ENCODE data around the gene HADHB. TPM values are rescaled to one million over a fixed set of nuclear protein-coding genes. Genes with fewer than 3 reads are reported as not detected.

Gene HADHB
- total RNA-seq, 1 experiment from 2014 or later = 41.3 TPM

DNA sequence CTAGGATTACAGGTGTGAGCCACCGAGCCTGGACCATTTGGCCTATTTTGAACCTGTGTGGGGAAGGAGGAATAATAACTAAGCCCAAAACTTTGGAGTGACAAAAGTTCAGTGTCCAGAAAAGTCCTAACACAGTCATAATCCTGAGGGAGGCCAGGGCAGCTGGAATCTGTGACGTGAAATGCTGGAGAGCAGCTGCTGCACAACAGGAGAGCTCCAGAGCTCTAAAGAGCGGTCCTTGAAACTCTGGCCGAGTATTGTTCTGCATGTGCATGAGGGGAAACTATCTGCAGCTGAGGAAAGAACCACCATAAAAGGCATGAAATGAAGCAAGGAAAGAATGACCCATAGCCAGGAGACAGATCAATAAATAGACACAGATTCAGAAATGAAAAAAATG, 28.2 kb upstream of the HADHB start:
- Mint-ChIP-seq H3K27me3 (ENCODE audit: low read depth) (no peaks in the 10 kb centered on the region), H3K36me3 (ENCODE audit: insufficient read depth in 1 of 3, low read depth in 3 of 3) (peaks cover 9 to 54% (median 37%) of the 10 kb centered on the region in 3 experiments; a peak in 6 of 7 replicates)

More for the DNA sequence above, 28.2 kb upstream of the HADHB start:
- H2BK12ac ChIP-seq (ENCODE audit: insufficient read length, low read depth, low read length) = no peak overlapping the region
- H3K4ac ChIP-seq (ENCODE audit: low read depth, low read length) = no peak overlapping the region
- no peak overlapping the region for H4K91ac ChIP-seq (ENCODE audit: insufficient read length, low read depth, low read length)
- no peak overlapping the region for H2BK15ac ChIP-seq (ENCODE audit: low read depth, low read length)
- no peaks in the 10 kb centered on the region for H3K4me1 ChIP-seq (ENCODE audit: insufficient read depth, low read length)
- no peak overlapping the region for H4K8ac ChIP-seq (replicated peaks; ENCODE audit: insufficient read length, low read depth, low read length)
- Mint-ChIP-seq H3K27ac (0 out of 7 replicates have a peak overlapping the region, but pooled peaks of 1 of the 3 experiments have one; percentile 16), H3K9me3 (no peaks in the 10 kb centered on the region), H3K4me3 (no peak overlapping the region), H3K4me1 (no peaks in the 10 kb centered on the region)
- H3K18ac ChIP-seq (ENCODE audit: insufficient read length, low read depth, low read length) = no peak overlapping the region
- no peak overlapping the region for H3K9ac ChIP-seq (ENCODE audit: extremely low read depth, insufficient read length, low read length)
- H3K23me2 ChIP-seq (ENCODE audit: insufficient read length, low read depth, low read length, poor library complexity, severe bottlenecking) = no peaks in the 10 kb centered on the region
- H3K27me3 ChIP-seq (ENCODE audit: insufficient read depth, low read length) = no peaks in the 10 kb centered on the region
- H4K20me1 ChIP-seq (ENCODE audit: control insufficient read depth, insufficient read depth, insufficient read length) = no peaks in the 10 kb centered on the region
- H2BK120ac ChIP-seq (ENCODE audit: low read depth, low read length, poor library complexity, severe bottlenecking) = no peak overlapping the region
- no peak overlapping the region for H3K14ac ChIP-seq (ENCODE audit: insufficient read depth, low read length)
- no peak overlapping the region for H3K4me2 ChIP-seq (ENCODE audit: insufficient read depth, insufficient read length, low read length)
- H3K79me2 ChIP-seq (ENCODE audit: insufficient read depth, low read length) = no peaks in the 10 kb centered on the region
- H3K23ac ChIP-seq (ENCODE audit: insufficient read length, low read depth, low read length) = no peak overlapping the region
- no peaks in the 10 kb centered on the region for H3K9me3 ChIP-seq (ENCODE audit: control insufficient read depth, low read depth, low read length)
- H2AK5ac ChIP-seq (ENCODE audit: insufficient read length, low read length) = no peak overlapping the region
- H3K79me1 ChIP-seq (ENCODE audit: insufficient read depth, low read depth, low read length, poor library complexity, severe bottlenecking) = peaks cover 6% of the 10 kb centered on the region
- H3K56ac ChIP-seq (ENCODE audit: insufficient read length, low read depth, low read length) = no peak overlapping the region
- no peak overlapping the region for H2BK5ac ChIP-seq (ENCODE audit: insufficient read length, low read length)
- no peak overlapping the region for H2AFZ ChIP-seq (ENCODE audit: low read length)
- no peak overlapping the region for H3T11ph ChIP-seq (ENCODE audit: low read length)
- H4K5ac ChIP-seq (ENCODE audit: insufficient read length, low read depth, low read length) = no peak overlapping the region
- no peak overlapping the region for H2BK20ac ChIP-seq (ENCODE audit: low read depth, low read length, poor library complexity, severe bottlenecking)
- H3K27ac ChIP-seq (ENCODE audit: insufficient read length, low read depth, low read length) = no peak overlapping the region
- no peak for TF ChIP-seq CTCF (conservative IDR thresholded peaks at IDR 0.05)
- WGBS (ENCODE audit: extremely low coverage, insufficient read length, low lambda C conversion rate) = no CpG with 5 or more reads among the region's 4 CpGs
- no peak for DNase-seq

Data from H9 (cell line).